Progenitor cell of endocrine pancreas (in vitro differentiated cells): Measurements from ENCODE around the gene IFTAP. TPM values are rescaled to one million over a fixed set of nuclear protein-coding genes. Genes with fewer than 3 reads are reported as not detected.
A peak's percentile ranks its signal among the peaks of the same experiment; 100 is the strongest.

Experiments
- DNase-seq: peaks from one replicate; pipeline ENCODE4 v3.0.0; 2021; ENCODE audit warnings: low spot score; ENCODE audit not compliant: unreplicated experiment
- H3K27ac Mint-ChIP-seq: 2 replicates; pipeline ENCODE4 v1.8.0; 2021; ENCODE audit warnings: mild to moderate bottlenecking, moderate library complexity, mixed read lengths
- H3K27me3 Mint-ChIP-seq: 2 replicates; pipeline ENCODE4 v1.8.0; 2021; ENCODE audit warnings: mixed read lengths
- H3K36me3 Mint-ChIP-seq: 2 replicates; pipeline ENCODE4 v1.8.0; 2022; ENCODE audit warnings: mixed read lengths; ENCODE audit not compliant: insufficient read depth
- H3K4me1 Mint-ChIP-seq: 2 replicates; pipeline ENCODE4 v1.8.0; 2021; ENCODE audit warnings: low read depth, mixed read lengths
- H3K4me3 Mint-ChIP-seq: 2 replicates; pipeline ENCODE4 v1.8.0; 2021; ENCODE audit warnings: low read depth, mild to moderate bottlenecking, moderate library complexity, mixed read lengths
- H3K9me3 Mint-ChIP-seq: 2 replicates; pipeline ENCODE4 v1.8.0; 2021; ENCODE audit warnings: low read depth, mixed read lengths
- CTCF ChIP-seq: fragments of 200-600 bp; sonication (generic); IDR thresholded peaks from one replicate; pipeline ENCODE4 v1.5.0; 2021; ENCODE audit warnings: antibody characterized with exemption, mild to moderate bottlenecking; ENCODE audit not compliant: unreplicated experiment
- total RNA-seq: library from RNA; stranded (reverse); gene quantifications from 2 replicates; pipeline ENCODE4 v1.2.1, GENCODE V29; 2021

Gene IFTAP
- total RNA-seq, 1 donor from 2014 or later: 29.5 TPM

DNA sequence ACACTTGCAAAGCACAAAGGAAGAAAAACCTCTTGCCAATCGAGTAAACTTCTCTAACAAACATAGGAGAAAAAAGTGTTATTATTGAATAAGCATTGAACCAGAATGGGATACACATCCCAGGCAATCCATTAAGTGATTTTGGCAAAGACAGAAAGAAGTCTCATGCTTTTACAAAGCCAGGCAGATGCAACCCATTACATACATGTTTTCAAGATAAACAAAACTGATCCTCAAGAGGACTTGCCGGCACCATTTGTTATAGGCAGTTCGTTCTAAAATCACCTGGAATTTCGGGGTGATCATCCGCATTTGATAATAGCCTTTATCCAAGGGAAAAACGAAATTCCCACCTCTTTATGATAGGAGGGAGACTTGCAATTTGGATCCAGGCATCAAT is 101.3 kb downstream of the IFTAP start:
- Mint-ChIP-seq H3K27me3 (peaks cover 5% of the 10 kb centered on the region), H3K27ac (no peak overlapping the region), H3K9me3 (no peaks in the 10 kb centered on the region), H3K4me3 (no peak overlapping the region), H3K4me1 (no peaks in the 10 kb centered on the region), H3K36me3 (no peaks in the 10 kb centered on the region)
- no peak for TF ChIP-seq CTCF
- no peak for DNase-seq

DNA sequence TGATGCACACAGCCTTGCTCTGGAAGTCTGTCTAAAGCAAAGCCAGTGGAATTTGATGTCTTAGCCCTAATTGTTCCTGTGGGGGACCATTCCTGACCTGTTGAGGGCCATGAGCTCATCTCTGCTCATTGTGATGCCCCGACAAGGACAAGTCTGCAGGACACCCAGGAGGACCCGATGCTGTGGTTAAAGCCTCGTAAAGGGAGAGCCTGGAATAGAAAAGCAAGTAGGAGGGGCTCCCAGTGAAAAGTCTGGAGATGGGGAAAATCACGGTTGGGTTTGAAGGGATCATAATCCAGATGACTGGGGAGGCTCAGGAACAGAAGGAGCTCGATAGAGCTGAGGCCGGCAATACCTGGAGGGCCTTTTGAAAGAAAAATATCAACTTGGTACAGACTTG is 102.2 kb downstream of the IFTAP start:
- H3K27ac Mint-ChIP-seq: no peak overlapping the region
- no peaks in the 10 kb centered on the region for H3K9me3 Mint-ChIP-seq
- H3K4me1 Mint-ChIP-seq: no peaks in the 10 kb centered on the region
- no peaks in the 10 kb centered on the region for H3K36me3 Mint-ChIP-seq
- TF ChIP-seq CTCF: no peak
- no peak for DNase-seq
- no peak overlapping the region for H3K4me3 Mint-ChIP-seq
- H3K27me3 Mint-ChIP-seq: peaks cover 5% of the 10 kb centered on the region

DNA sequence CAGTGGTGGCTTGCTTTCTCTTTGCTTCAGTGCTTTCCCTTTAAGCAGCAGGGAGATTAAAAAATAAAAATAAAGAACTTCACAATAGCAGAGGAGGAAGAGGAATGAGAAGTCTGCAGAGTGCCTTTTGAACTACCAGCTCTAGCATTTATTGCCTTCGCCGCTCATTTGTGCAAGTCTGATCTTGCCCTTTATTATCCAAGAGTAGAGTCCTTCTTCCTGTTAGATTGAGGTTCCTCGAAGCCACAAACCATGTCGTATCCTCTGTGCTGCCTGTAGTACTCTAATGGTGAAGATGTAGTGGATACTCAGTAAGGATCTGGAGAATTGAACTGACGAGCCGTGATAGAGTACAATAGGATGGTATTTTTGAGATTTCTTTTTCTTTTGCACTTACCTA is 105.0 kb downstream of the IFTAP start:
- no peak for DNase-seq
- TF ChIP-seq CTCF: no peak
- Mint-ChIP-seq H3K9me3 (no peaks in the 10 kb centered on the region), H3K27me3 (peaks cover 5% of the 10 kb centered on the region), H3K4me1 (no peaks in the 10 kb centered on the region), H3K27ac (no peak overlapping the region), H3K36me3 (no peaks in the 10 kb centered on the region), H3K4me3 (no peak overlapping the region)

GRCh38 chr11:36700246-36700645 is 105.9 kb downstream of the IFTAP start:
- Mint-ChIP-seq H3K4me3 (no peak overlapping the region), H3K27ac (no peak overlapping the region), H3K9me3 (no peaks in the 10 kb centered on the region), H3K36me3 (no peaks in the 10 kb centered on the region), H3K27me3 (peaks cover 5% of the 10 kb centered on the region), H3K4me1 (no peaks in the 10 kb centered on the region)
- DNase-seq: no peak
- no peak for TF ChIP-seq CTCF

- no peaks in the 10 kb centered on the region for H3K36me3 Mint-ChIP-seq
- peak; percentile 14 for DNase-seq
- H3K4me1 Mint-ChIP-seq: peaks cover 1% of the 10 kb centered on the region
- no peaks in the 10 kb centered on the region for H3K27me3 Mint-ChIP-seq
- H3K9me3 Mint-ChIP-seq: no peaks in the 10 kb centered on the region
- H3K27ac Mint-ChIP-seq: no peak overlapping the region
- no peak overlapping the region for H3K4me3 Mint-ChIP-seq
- TF ChIP-seq CTCF: peak; percentile 90
Measured at GRCh38 chr11:36702330-36703054, 108.2 kb downstream of the IFTAP start.
